HEK293 (cell line): Measurements from ENCODE around the gene ZNF593OS.

Source experiments
- CTCF ChIA-PET: fragments of 350-600 bp; formaldehyde crosslinking; extraction: SDS; loops from one replicate; lab custom pipeline; 2021; ENCODE audit warnings: antibody characterized with exemption; lab: Yijun Ruan, JAX
- POLR2A ChIA-PET: fragments of 300-600 bp; formaldehyde crosslinking; extraction: SDS; loops from one replicate; lab custom pipeline; 2020; ENCODE audit warnings: antibody characterized with exemption, inconsistent platforms; lab: Yijun Ruan, JAX
- H3K27ac ChIP-seq: fragments of 200-500 bp; sonication (Bioruptor generic); 2 replicates; pipeline ENCODE4 v1.5.1; 2014; ENCODE audit warnings: low read depth, low read length, control low read depth, inconsistent platforms; ENCODE audit errors: extremely low read depth
- H3K36me3 ChIP-seq, 2 experiments: fragments of 200-500 bp in 1 of 2; sonication (Bioruptor generic) in 1 of 2; 1 replicate in 1 of 2; 2 replicates in 1 of 2; pipeline ENCODE4 v1.5.1; 2014 to 2017; ENCODE audit warnings: inconsistent platforms in 2 of 2, low read length in 2 of 2; ENCODE audit not compliant: control insufficient read depth in 2 of 2, insufficient read depth in 1 of 2
- H3K4me1 ChIP-seq: fragments of 200-500 bp; sonication (Bioruptor generic); 2 replicates; pipeline ENCODE4 v1.5.1; 2014; ENCODE audit warnings: mild to moderate bottlenecking, low read length, inconsistent platforms; ENCODE audit not compliant: control insufficient read depth, insufficient read depth
- H3K4me3 ChIP-seq: 2 replicates; pipeline ENCODE4 v1.5.1; 2011; ENCODE audit warnings: low read depth, mild to moderate bottlenecking, control low read depth, low read length, moderate library complexity
- H3K9me3 ChIP-seq: fragments of 200-500 bp; sonication (Bioruptor generic); 2 replicates; pipeline ENCODE4 v1.5.1; 2014; ENCODE audit warnings: low read depth, low read length, inconsistent platforms; ENCODE audit not compliant: control insufficient read depth, insufficient read depth
- GFI1B ChIP-seq: fragments of 450-650 bp; formaldehyde crosslinking; IDR thresholded peaks from 2 replicates; pipeline ENCODE4 v1.5.1; 2016; ENCODE audit warnings: missing biosample characterization, missing genetic modification characterization
- GLI2 ChIP-seq: fragments of 450-650 bp; formaldehyde crosslinking; IDR thresholded peaks from 2 replicates; pipeline ENCODE4; 2017; ENCODE audit warnings: missing biosample characterization, missing genetic modification characterization, low read depth, borderline replicate concordance
- GLI4 ChIP-seq: fragments of 450-650 bp; formaldehyde crosslinking; IDR thresholded peaks from 2 replicates; pipeline ENCODE4 v1.5.1; 2016; ENCODE audit warnings: missing biosample characterization, missing genetic modification characterization
- GLIS1 ChIP-seq: fragments of 450-650 bp; formaldehyde crosslinking; IDR thresholded peaks from 2 replicates; pipeline ENCODE4 v1.5.1; 2016; ENCODE audit warnings: missing biosample characterization, missing genetic modification characterization
- KLF7 ChIP-seq: fragments of 450-650 bp; formaldehyde crosslinking; IDR thresholded peaks from 2 replicates; pipeline ENCODE4 v1.5.1; 2016; ENCODE audit warnings: missing biosample characterization, missing genetic modification characterization, borderline replicate concordance
- MEIS1 ChIP-seq: sonication (generic); formaldehyde crosslinking; IDR thresholded peaks from 2 replicates; pipeline ENCODE4 v1.8.1; 2022; ENCODE audit warnings: missing genetic modification reagents, mild to moderate bottlenecking, borderline replicate concordance
- SETDB1 ChIP-seq: IDR thresholded peaks from one replicate; pipeline ENCODE4 v1.6.1; 2017; ENCODE audit warnings: mild to moderate bottlenecking, low read length, moderate library complexity, mixed read lengths; ENCODE audit not compliant: insufficient read length
- TRIM28 ChIP-seq: IDR thresholded peaks from 2 replicates; pipeline ENCODE4 v1.6.1; 2011; ENCODE audit warnings: low read length, control low read depth, borderline replicate concordance
- ZBTB26 ChIP-seq: fragments of 450-650 bp; formaldehyde crosslinking; optimal IDR thresholded peaks from 2 replicates; pipeline ENCODE3; 2016; ENCODE audit warnings: missing biosample characterization, mild to moderate bottlenecking, missing genetic modification characterization
- ZIC2 ChIP-seq: fragments of 450-650 bp; formaldehyde crosslinking; IDR thresholded peaks from 2 replicates; pipeline ENCODE4 v1.5.1; 2016; ENCODE audit warnings: missing biosample characterization, missing genetic modification characterization
- ZNF138 ChIP-seq: fragments of 450-650 bp; formaldehyde crosslinking; IDR thresholded peaks from 2 replicates; pipeline ENCODE4 v1.5.1; 2016; ENCODE audit warnings: missing biosample characterization, missing genetic modification characterization, borderline replicate concordance
- ZNF140 ChIP-seq: fragments of 450-650 bp; formaldehyde crosslinking; IDR thresholded peaks from 2 replicates; pipeline ENCODE4 v1.5.1; 2016; ENCODE audit warnings: missing biosample characterization, missing genetic modification characterization
- ZNF146 ChIP-seq: fragments of 450-650 bp; formaldehyde crosslinking; IDR thresholded peaks from 2 replicates; pipeline ENCODE4 v1.5.1; 2016; ENCODE audit warnings: missing biosample characterization, missing genetic modification characterization
- ZNF19 ChIP-seq: fragments of 450-650 bp; formaldehyde crosslinking; IDR thresholded peaks from 2 replicates; pipeline ENCODE4; 2016; ENCODE audit warnings: missing biosample characterization, missing genetic modification characterization, low read depth
- ZNF311 ChIP-seq: fragments of 450-650 bp; formaldehyde crosslinking; IDR thresholded peaks from 2 replicates; pipeline ENCODE4 v1.5.1; 2017; ENCODE audit warnings: missing biosample characterization, missing genetic modification characterization, borderline replicate concordance
- ZNF324 ChIP-seq: fragments of 450-650 bp; formaldehyde crosslinking; IDR thresholded peaks from 2 replicates; pipeline ENCODE4 v1.5.1; 2016; ENCODE audit warnings: missing biosample characterization, missing genetic modification characterization
- ZNF335 ChIP-seq: fragments of 450-650 bp; formaldehyde crosslinking; conservative IDR thresholded peaks from 2 replicates; pipeline ENCODE4 v1.5.1; 2016; ENCODE audit warnings: missing biosample characterization, missing genetic modification characterization
- ZNF423 ChIP-seq: fragments of 450-650 bp; formaldehyde crosslinking; IDR thresholded peaks from 2 replicates; pipeline ENCODE4 v1.5.1; 2016; ENCODE audit warnings: missing biosample characterization, missing genetic modification characterization
- ZNF449 ChIP-seq: fragments of 450-650 bp; formaldehyde crosslinking; IDR thresholded peaks from 2 replicates; pipeline ENCODE4 v1.5.1; 2017; ENCODE audit warnings: missing biosample characterization, mild to moderate bottlenecking, missing genetic modification characterization, moderate library complexity
- ZNF518A ChIP-seq: fragments of 450-650 bp; formaldehyde crosslinking; conservative IDR thresholded peaks from 2 replicates; pipeline ENCODE4 v1.5.1; 2016; ENCODE audit warnings: low read depth, missing biosample characterization, missing genetic modification characterization
- ZNF529 ChIP-seq: fragments of 450-650 bp; formaldehyde crosslinking; IDR thresholded peaks from 2 replicates; pipeline ENCODE4 v1.5.1; 2017; ENCODE audit warnings: missing genetic modification characterization, missing biosample characterization; ENCODE audit not compliant: insufficient replicate concordance
- ZNF548 ChIP-seq: fragments of 450-650 bp; formaldehyde crosslinking; IDR thresholded peaks from 2 replicates; pipeline ENCODE4 v1.5.1; 2016; ENCODE audit warnings: missing biosample characterization, missing genetic modification characterization
- ZNF571 ChIP-seq: fragments of 450-650 bp; formaldehyde crosslinking; IDR thresholded peaks from 2 replicates; pipeline ENCODE4 v1.5.0; 2017; ENCODE audit warnings: missing biosample characterization, missing genetic modification characterization
- ZNF600 ChIP-seq: fragments of 450-650 bp; formaldehyde crosslinking; IDR thresholded peaks from 2 replicates; pipeline ENCODE4 v1.5.1; 2016; ENCODE audit warnings: missing biosample characterization, missing genetic modification characterization
- ZNF626 ChIP-seq: fragments of 450-650 bp; sonication (Bioruptor Pico); formaldehyde crosslinking; IDR thresholded peaks from 2 replicates; pipeline ENCODE4 v1.5.1; 2018; ENCODE audit warnings: missing biosample characterization, missing genetic modification characterization, inconsistent platforms
- ZNF692 ChIP-seq: fragments of 450-650 bp; formaldehyde crosslinking; IDR thresholded peaks from 2 replicates; pipeline ENCODE4 v1.5.1; 2016; ENCODE audit warnings: missing biosample characterization, missing genetic modification characterization
- ZNF76 ChIP-seq: fragments of 450-650 bp; formaldehyde crosslinking; IDR thresholded peaks from 2 replicates; pipeline ENCODE4; 2016; ENCODE audit warnings: low read depth, missing biosample characterization, missing genetic modification characterization, borderline replicate concordance
- ZNF837 ChIP-seq: fragments of 450-650 bp; formaldehyde crosslinking; IDR thresholded peaks from 2 replicates; pipeline ENCODE4 v1.5.1; 2016; ENCODE audit warnings: missing biosample characterization, missing genetic modification characterization
- ZSCAN23 ChIP-seq: fragments of 450-650 bp; formaldehyde crosslinking; IDR thresholded peaks from 2 replicates; pipeline ENCODE4 v1.5.1; 2016; ENCODE audit warnings: missing biosample characterization, missing genetic modification characterization

ZNF593OS gene

GRCh38 chr1:26161415-26162219 is 10.0 kb downstream of the ZNF593OS start:
- Histone ChIP-seq H3K4me3 (peak overlapping the region; percentile 12; the same call in 1 of the 2 replicates), H3K36me3 (no peaks in the 10 kb centered on the region), H3K4me1 (no peaks in the 10 kb centered on the region; the same call in 1 of the 2 replicates), H3K27ac (peak overlapping the region; percentile 45; the same call in 1 of the 2 replicates), H3K9me3 (no peaks in the 10 kb centered on the region)
- ChIA-PET POLR2A (interaction anchor here (1.0 kb wide), 1 partner anchor 8 kb away, joined by 4 read pairs; the partner anchor contains the start of gene ZNF593), CTCF (interaction anchor here (0.6 to 2.5 kb wide), 5 partner anchors 8 to 463 kb away, joined by 3 to 16 read pairs (median 7); partner anchors contain the start of gene ZNF593)
- no peak for TF ChIP-seq ZNF626 (tag by site-specific recombination)
- no peak for TF ChIP-seq KLF7 (tag by site-specific recombination)
- TF ChIP-seq ZNF529 (tag by site-specific recombination) = no peak
- no peak for TF ChIP-seq GLI2 (tag by site-specific recombination)
- no peak for TF ChIP-seq ZNF600 (tag by site-specific recombination)
- no peak for TF ChIP-seq GLI4 (tag by site-specific recombination)
- no peak for TF ChIP-seq ZNF138
- TF ChIP-seq ZNF548 (tag by site-specific recombination) = no peak
- TF ChIP-seq ZNF692 (tag by site-specific recombination) = 0 out of 2 replicates have a peak, but pooled peaks have one; percentile 31
- TF ChIP-seq MEIS1 (CRISPR knock-in tag) = no peak
- no peak for TF ChIP-seq ZNF140 (tag by site-specific recombination)
- no peak for TF ChIP-seq ZSCAN23 (tag by site-specific recombination)
- TF ChIP-seq ZNF837 (tag by site-specific recombination) = no peak
- no peak for TF ChIP-seq SETDB1
- no peak for TF ChIP-seq ZNF423 (tag by site-specific recombination)
- TF ChIP-seq ZNF76 = no peak
- TF ChIP-seq ZNF449 (tag by site-specific recombination) = peak; percentile 71
- TF ChIP-seq ZNF518A (tag by site-specific recombination) = no peak
- no peak for TF ChIP-seq ZNF324 (tag by site-specific recombination)
- no peak for TF ChIP-seq ZNF19 (tag by site-specific recombination)
- no peak for TF ChIP-seq GFI1B (tag by site-specific recombination)
- TF ChIP-seq ZNF146 (tag by site-specific recombination) = no peak
- 0 out of 2 replicates have a peak, but pooled peaks have one; percentile 10 for TF ChIP-seq GLIS1
- TF ChIP-seq TRIM28 = no peak
- TF ChIP-seq ZNF311 (tag by site-specific recombination) = no peak
- no peak for TF ChIP-seq ZIC2 (tag by site-specific recombination)
- TF ChIP-seq ZNF571 (tag by site-specific recombination) = no peak
- TF ChIP-seq ZNF335 (tag by site-specific recombination) = peak; percentile 63
- peak; percentile 66 for TF ChIP-seq ZBTB26 (tag by site-specific recombination)
